Measurements from ENCODE around the gene SLX4.

DNA sequence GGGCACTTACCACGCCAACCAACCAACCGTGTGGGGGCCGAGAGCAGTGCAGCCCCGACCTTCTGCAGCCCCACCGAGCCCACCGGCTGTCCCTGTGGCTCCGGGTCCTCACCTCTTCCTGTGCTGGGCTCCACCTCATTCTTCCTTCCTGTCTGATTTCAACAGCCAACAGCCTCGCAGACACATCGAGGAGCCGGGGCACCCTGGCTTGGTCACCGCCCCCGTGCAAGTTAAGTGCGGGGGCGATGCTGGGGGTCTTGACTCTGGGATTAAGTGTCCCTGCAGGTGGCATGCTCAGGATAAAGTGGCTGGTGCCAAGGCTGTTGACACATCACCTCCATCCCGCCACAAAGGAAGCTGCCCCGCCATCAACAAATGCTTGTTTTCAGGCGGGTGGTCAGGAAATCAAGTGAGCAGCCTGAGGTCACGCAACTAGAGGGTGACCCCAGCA, 34.1 kb downstream of the SLX4 start, which contains the start of gene NLRC3:
- TF ChIP-seq, protein P1, sequence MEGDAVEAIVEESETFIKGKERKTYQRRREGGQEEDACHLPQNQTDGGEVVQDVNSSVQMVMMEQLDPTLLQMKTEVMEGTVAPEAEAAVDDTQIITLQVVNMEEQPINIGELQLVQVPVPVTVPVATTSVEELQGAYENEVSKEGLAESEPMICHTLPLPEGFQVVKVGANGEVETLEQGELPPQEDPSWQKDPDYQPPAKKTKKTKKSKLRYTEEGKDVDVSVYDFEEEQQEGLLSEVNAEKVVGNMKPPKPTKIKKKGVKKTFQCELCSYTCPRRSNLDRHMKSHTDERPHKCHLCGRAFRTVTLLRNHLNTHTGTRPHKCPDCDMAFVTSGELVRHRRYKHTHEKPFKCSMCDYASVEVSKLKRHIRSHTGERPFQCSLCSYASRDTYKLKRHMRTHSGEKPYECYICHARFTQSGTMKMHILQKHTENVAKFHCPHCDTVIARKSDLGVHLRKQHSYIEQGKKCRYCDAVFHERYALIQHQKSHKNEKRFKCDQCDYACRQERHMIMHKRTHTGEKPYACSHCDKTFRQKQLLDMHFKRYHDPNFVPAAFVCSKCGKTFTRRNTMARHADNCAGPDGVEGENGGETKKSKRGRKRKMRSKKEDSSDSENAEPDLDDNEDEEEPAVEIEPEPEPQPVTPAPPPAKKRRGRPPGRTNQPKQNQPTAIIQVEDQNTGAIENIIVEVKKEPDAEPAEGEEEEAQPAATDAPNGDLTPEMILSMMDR (IDR thresholded peaks at IDR 0.05), result no peak
- TF ChIP-seq POLR2A (IDR thresholded peaks at IDR 0.05), result no peak
